Neural cell (in vitro differentiated cells): ENCODE results near the gene TXNL1. TPM values are rescaled to one million over a fixed set of nuclear protein-coding genes. Genes with fewer than 3 reads are reported as not detected.

Experiments used
- H2AFZ ChIP-seq: fragments of 200-600, 300-800 bp; sonication (generic), shearing (Covaris generic); 2 replicates; pipeline ENCODE4 v1.6.0; 2014; ENCODE audit warnings: low read depth, mild to moderate bottlenecking, antibody characterized with exemption, low read length, moderate library complexity
- H3F3A ChIP-seq: fragments of 200-600 bp; shearing (Covaris generic); 2 replicates; pipeline ENCODE4 v1.6.1; 2016; ENCODE audit warnings: mild to moderate bottlenecking, moderate library complexity, mixed read lengths, antibody characterized with exemption, low read length; ENCODE audit not compliant: insufficient read depth, poor library complexity, severe bottlenecking
- H3K27ac ChIP-seq: fragments of 200-600, 300-800 bp; sonication (generic), shearing (Covaris generic); 2 replicates; pipeline ENCODE4 v1.5.1; 2014; ENCODE audit warnings: mild to moderate bottlenecking, low read length, moderate library complexity
- H3K27me3 ChIP-seq: fragments of 300-800, 200-600 bp; sonication (generic), shearing (Covaris generic); 2 replicates; pipeline ENCODE4 v1.6.0; 2014; ENCODE audit warnings: mild to moderate bottlenecking, low read depth, low read length, moderate library complexity; ENCODE audit not compliant: insufficient read depth
- H3K36me3 ChIP-seq: fragments of 300-800, 200-600 bp; sonication (generic), shearing (Covaris generic); 2 replicates; pipeline ENCODE4 v1.5.1; 2014; ENCODE audit warnings: mild to moderate bottlenecking, antibody characterized with exemption, low read length, moderate library complexity; ENCODE audit not compliant: insufficient read depth
- H3K4me2 ChIP-seq: fragments of 300-800, 200-600 bp; sonication (generic), shearing (Covaris generic); 2 replicates; pipeline ENCODE4 v1.6.0; 2014; ENCODE audit warnings: mild to moderate bottlenecking, low read length
- H3K4me3 ChIP-seq: fragments of 300-800, 200-600 bp; sonication (generic), shearing (Covaris generic); 2 replicates; pipeline ENCODE4 v1.5.1; 2014; ENCODE audit warnings: mild to moderate bottlenecking, low read length, moderate library complexity
- H3K79me2 ChIP-seq: fragments of 200-600 bp; shearing (Covaris generic); replicated peaks from 2 replicates; pipeline ENCODE4 v1.6.0; 2014; ENCODE audit warnings: mild to moderate bottlenecking, low read length, moderate library complexity; ENCODE audit not compliant: insufficient read depth
- H3K9ac ChIP-seq: fragments of 300-800, 200-600 bp; sonication (generic), shearing (Covaris generic); 2 replicates; pipeline ENCODE4 v1.6.1; 2016; ENCODE audit warnings: mild to moderate bottlenecking, low read length, mixed read lengths
- H3K9me2 ChIP-seq: fragments of 200-600 bp; shearing (Covaris generic); 2 replicates; pipeline ENCODE4 v1.6.1; 2016; ENCODE audit warnings: mild to moderate bottlenecking, low read length, mixed read lengths; ENCODE audit not compliant: insufficient read depth
- H3K9me3 ChIP-seq: fragments of 200-600, 300-800 bp; sonication (generic), shearing (Covaris generic); 2 replicates; pipeline ENCODE4 v1.6.1; 2016; ENCODE audit warnings: mild to moderate bottlenecking, mixed run types, low read length, moderate library complexity, mixed read lengths
- H4K20me1 ChIP-seq: fragments of 200-600 bp; shearing (Covaris generic); 2 replicates; pipeline ENCODE4 v1.6.1; 2016; ENCODE audit warnings: mild to moderate bottlenecking, mixed run types; ENCODE audit not compliant: insufficient read depth
- EP300 ChIP-seq: fragments of 450-650 bp; conservative IDR thresholded peaks from 2 replicates; pipeline ENCODE4 v1.6.1; 2014; ENCODE audit warnings: antibody characterized with exemption, mild to moderate bottlenecking, moderate library complexity; ENCODE audit not compliant: poor library complexity, severe bottlenecking
- EZH2 ChIP-seq: fragments of 200-600, 300-800 bp; shearing (Covaris generic), sonication (generic); IDR thresholded peaks from 2 replicates; pipeline ENCODE4 v1.6.1; 2014; ENCODE audit warnings: antibody characterized with exemption, low read length, borderline replicate concordance, mild to moderate bottlenecking; ENCODE audit not compliant: insufficient read depth, poor library complexity, severe bottlenecking
- MXI1 ChIP-seq: fragments of 450-650 bp; conservative IDR thresholded peaks from 2 replicates; pipeline ENCODE4 v1.6.1; 2014; ENCODE audit warnings: antibody characterized with exemption, mild to moderate bottlenecking; ENCODE audit not compliant: poor library complexity, severe bottlenecking
- POLR2AphosphoS5 ChIP-seq: IDR thresholded peaks from 2 replicates; pipeline ENCODE4 v1.6.1; 2012
- RAD21 ChIP-seq: fragments of 450-650 bp; conservative IDR thresholded peaks from 2 replicates; pipeline ENCODE4 v1.6.1; 2014; ENCODE audit warnings: antibody characterized with exemption, mild to moderate bottlenecking, moderate library complexity
- REST ChIP-seq: IDR thresholded peaks from 2 replicates; pipeline ENCODE4 v1.6.1; 2012; ENCODE audit warnings: borderline replicate concordance
- SMC3 ChIP-seq: fragments of 450-650 bp; conservative IDR thresholded peaks from 2 replicates; pipeline ENCODE4 v1.6.1; 2014; ENCODE audit warnings: antibody characterized with exemption, mild to moderate bottlenecking, moderate library complexity; ENCODE audit not compliant: poor library complexity
- TAF1 ChIP-seq: IDR thresholded peaks from 2 replicates; pipeline ENCODE4 v1.6.1; 2012; ENCODE audit warnings: low read depth
- polyA plus RNA-seq: library from polyadenylated mRNA; depleted of rRNA; stranded (reverse); fragments of >200 nt; gene quantifications from 2 replicates; pipeline ENCODE4 v1.2.3, GENCODE V29; 2014
- TF ChIP-seq, protein P1 (sequence below): fragments of 450-650 bp; IDR thresholded peaks from 2 replicates; pipeline ENCODE4 v1.5.1; 2014; ENCODE audit warnings: antibody characterized with exemption, mild to moderate bottlenecking, moderate library complexity; ENCODE audit not compliant: poor library complexity, severe bottlenecking

TXNL1 gene
- polyA plus RNA-seq, 1 donor from 2014 or later: 84.7 TPM

DNA sequence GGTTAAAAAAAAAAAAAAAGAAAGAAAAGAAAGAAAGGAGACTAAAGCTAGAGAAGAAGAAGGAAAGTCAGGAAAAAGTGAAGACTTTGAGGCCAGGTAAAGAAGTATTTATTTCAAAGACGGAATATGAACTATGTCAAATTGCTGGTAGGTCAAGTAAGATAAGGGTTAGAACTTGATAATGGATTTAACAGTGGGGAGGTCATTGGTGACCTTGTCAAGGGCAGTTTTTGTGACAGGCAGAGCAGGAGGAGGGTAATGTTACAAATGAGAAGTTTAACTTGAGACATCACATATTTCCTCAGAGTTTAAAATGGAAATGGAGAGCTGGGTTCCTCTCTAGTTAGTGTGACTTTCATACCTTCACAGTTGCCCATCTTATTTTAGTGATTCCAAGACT lies 22.3 kb upstream of the TXNL1 start:
- H3K27me3 ChIP-seq: no peaks in the 10 kb centered on the region
- no peaks in the 10 kb centered on the region for H3K36me3 ChIP-seq
- H2AFZ ChIP-seq: no peak overlapping the region
- TF ChIP-seq SMC3: no peak
- TF ChIP-seq EZH2: no peak
- TF ChIP-seq RAD21: no peak
- no peak for TF ChIP-seq POLR2AphosphoS5
- TF ChIP-seq, protein P1, sequence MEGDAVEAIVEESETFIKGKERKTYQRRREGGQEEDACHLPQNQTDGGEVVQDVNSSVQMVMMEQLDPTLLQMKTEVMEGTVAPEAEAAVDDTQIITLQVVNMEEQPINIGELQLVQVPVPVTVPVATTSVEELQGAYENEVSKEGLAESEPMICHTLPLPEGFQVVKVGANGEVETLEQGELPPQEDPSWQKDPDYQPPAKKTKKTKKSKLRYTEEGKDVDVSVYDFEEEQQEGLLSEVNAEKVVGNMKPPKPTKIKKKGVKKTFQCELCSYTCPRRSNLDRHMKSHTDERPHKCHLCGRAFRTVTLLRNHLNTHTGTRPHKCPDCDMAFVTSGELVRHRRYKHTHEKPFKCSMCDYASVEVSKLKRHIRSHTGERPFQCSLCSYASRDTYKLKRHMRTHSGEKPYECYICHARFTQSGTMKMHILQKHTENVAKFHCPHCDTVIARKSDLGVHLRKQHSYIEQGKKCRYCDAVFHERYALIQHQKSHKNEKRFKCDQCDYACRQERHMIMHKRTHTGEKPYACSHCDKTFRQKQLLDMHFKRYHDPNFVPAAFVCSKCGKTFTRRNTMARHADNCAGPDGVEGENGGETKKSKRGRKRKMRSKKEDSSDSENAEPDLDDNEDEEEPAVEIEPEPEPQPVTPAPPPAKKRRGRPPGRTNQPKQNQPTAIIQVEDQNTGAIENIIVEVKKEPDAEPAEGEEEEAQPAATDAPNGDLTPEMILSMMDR: no peak
- no peak for TF ChIP-seq EP300
- no peak for TF ChIP-seq REST
- TF ChIP-seq MXI1: no peak
- H4K20me1 ChIP-seq: no peaks in the 10 kb centered on the region
- H3K4me2 ChIP-seq: no peak overlapping the region
- no peaks in the 10 kb centered on the region for H3F3A ChIP-seq
- H3K79me2 ChIP-seq: peaks cover 16% of the 10 kb centered on the region
- H3K9ac ChIP-seq: no peak overlapping the region
- H3K9me3 ChIP-seq: no peaks in the 10 kb centered on the region
- no peak overlapping the region for H3K4me3 ChIP-seq
- H3K9me2 ChIP-seq: no peaks in the 10 kb centered on the region
- H3K27ac ChIP-seq: no peak overlapping the region

DNA sequence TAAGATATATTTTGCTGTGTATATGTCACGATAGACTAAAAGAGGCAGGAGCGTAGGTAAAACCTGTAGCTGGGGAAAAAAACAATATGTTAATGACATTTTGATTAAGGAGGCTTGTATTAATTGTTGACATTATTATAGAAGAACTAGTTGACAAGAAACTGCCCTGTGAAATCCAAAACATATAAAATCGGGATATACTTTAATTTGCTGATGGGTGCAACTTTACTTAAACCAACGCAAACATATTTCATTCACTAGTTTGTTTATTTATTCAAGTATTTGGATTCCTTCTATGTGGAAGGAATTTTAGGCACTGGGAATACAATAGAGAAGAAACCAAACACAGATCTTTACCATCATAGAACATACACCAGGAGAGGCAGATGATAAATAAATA lies 20.7 kb upstream of the TXNL1 start:
- no peaks in the 10 kb centered on the region for H4K20me1 ChIP-seq
- no peaks in the 10 kb centered on the region for H3K9me3 ChIP-seq
- H3K4me2 ChIP-seq: no peak overlapping the region
- no peaks in the 10 kb centered on the region for H3K9me2 ChIP-seq
- H3F3A ChIP-seq: no peaks in the 10 kb centered on the region
- TF ChIP-seq POLR2AphosphoS5 (no peak), MXI1 (no peak), TAF1 (no peak), REST (no peak), EZH2 (no peak), EP300 (no peak), RAD21 (no peak), SMC3 (no peak)
- TF ChIP-seq, protein P1: no peak
- H3K27me3 ChIP-seq: no peaks in the 10 kb centered on the region
- no peak overlapping the region for H2AFZ ChIP-seq
- H3K36me3 ChIP-seq: no peaks in the 10 kb centered on the region
- peaks cover 25% of the 10 kb centered on the region for H3K79me2 ChIP-seq
- H3K4me3 ChIP-seq: no peak overlapping the region
- H3K9ac ChIP-seq: no peak overlapping the region
- no peak overlapping the region for H3K27ac ChIP-seq
